Measurements from ENCODE around the gene TMEM50A.
"Not testable (repeated sequence)": the region's sequence is repeated elsewhere in the genome, so short reads cannot be mapped to it uniquely, and the experiment has no call there.

TMEM50A gene

GRCh38 chr1:25389721-25390120, 51.6 kb downstream of the TMEM50A start:
- not testable (repeated sequence) for DNase-seq

DNA sequence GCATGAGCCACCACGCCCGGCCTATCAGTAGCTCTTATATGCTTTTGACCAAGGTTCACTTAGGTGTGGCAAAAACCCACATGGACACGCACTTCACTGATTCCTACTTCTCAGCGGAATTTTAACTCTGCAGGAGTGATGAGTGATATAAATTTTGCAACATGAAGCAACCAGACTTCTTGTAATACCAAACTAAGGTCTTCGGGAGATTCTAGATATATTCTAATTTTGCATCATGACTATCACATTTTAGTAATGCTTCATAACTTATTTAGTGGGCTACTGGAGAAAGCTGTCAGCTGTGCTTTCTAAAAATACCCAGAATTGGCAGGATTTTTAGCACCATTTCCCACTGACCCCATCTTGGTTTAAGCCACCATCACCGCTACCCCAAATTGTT, 54.7 kb downstream of the TMEM50A start:
- no peak for DNase-seq

GRCh38 chr1:25397549-25397948, 59.4 kb downstream of the TMEM50A start:
- DNase-seq: not testable (repeated sequence)

DNA sequence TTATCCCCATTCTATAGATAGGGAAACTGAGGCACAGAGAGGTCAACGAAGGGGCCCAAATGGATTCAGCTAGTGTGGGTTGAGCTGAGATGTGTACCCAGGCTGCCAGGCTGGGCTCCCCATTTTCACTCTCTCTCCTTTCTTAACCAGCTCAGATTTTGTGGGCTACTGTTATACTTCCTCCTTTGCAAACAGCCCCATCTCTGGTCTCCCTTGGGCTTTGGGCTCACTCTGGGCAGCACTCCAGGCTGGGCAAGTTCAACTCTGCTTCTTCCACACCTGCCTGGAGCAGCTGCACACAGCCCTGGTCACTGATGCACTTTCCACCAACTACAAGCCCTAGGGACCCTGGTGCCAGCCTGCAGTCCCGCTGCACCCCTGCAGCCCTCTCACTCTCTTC, 59.9 kb downstream of the TMEM50A start:
- not testable (repeated sequence) for DNase-seq

GRCh38 chr1:25402947-25403803, 65.0 kb downstream of the TMEM50A start:
- DNase-seq: not testable (repeated sequence)

DNA sequence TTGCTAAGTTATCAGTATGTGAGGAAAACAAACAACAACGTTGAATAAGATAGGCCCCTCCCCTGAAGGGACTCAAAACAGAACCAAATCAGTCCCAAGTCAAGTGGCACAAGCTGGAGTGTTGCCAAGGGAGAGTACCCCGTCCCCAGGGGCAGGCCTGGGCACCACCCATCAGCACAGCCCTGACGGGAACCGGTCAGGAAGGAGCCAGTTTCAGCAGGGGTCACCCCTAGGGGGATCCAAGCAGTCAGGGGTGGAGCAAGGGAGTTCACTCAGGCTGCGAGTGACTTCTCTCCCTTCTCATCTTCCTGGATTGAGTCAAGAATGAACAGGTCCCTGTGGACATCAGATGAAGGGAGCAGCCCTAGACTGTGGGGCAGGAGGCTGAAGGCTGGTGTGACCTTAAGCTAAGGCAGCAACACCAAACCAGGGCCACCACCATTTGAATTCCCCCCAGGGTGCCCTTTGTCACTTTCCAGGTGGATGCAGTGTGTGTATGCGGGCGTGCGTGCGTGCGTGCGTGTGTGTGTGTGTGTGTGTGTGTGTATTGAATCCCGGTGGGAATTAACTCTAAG, 67.7 kb downstream of the TMEM50A start:
- DNase-seq: not testable (repeated sequence)

DNA sequence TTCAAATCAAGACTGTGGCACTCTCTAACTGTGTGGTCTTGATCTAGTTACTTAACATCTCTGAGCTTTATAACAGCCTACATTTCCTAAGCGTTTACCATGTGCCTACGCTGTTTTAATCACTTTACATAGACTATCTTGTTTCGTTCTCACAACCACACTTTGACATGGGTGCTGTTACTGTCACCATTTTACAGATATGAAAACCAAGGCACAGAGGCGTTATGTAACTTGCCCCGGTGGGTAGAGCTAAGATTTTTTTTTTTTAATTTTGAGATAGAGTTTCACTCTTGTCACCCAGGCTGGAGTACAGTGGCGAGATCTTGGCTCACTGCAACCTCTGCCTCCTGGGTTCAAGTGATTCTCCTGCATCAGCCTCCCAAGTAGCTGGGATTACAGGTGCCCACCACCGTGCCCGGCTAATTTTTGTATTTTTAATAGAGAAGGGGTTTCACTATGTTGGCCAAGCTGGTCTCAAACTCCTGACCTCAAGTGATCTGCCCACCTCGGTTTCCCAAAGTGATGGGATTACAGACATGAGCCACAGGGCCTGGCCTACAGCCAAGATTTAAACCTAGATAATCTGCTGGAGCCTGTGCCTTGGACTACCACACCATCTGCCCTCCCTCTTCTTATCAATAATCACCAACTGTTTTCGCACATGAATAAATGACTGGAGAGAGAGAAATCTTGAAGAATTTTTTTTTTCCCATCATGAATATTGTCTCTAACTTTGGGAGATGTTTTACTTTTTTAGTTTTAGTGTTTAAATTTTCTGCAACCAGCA, 71.7 kb downstream of the TMEM50A start:
- not testable (repeated sequence) for DNase-seq

All from COR-L47 (cell line).